Loucy (cell line): ENCODE measurements around the gene RCN2.

Experiments
- CTCF ChIP-seq: fragments of 200-600 bp; sonication (generic); conservative IDR thresholded peaks from 2 replicates; pipeline ENCODE4 v1.5.1; 2014; ENCODE audit warnings: mild to moderate bottlenecking, antibody characterized with exemption, low read length
- EZH2phosphoT487 ChIP-seq: fragments of 200-600 bp; IDR thresholded peaks from 2 replicates; pipeline ENCODE4 v1.6.1; 2018; ENCODE audit warnings: antibody characterized with exemption, mild to moderate bottlenecking, moderate library complexity, borderline replicate concordance

DNA sequence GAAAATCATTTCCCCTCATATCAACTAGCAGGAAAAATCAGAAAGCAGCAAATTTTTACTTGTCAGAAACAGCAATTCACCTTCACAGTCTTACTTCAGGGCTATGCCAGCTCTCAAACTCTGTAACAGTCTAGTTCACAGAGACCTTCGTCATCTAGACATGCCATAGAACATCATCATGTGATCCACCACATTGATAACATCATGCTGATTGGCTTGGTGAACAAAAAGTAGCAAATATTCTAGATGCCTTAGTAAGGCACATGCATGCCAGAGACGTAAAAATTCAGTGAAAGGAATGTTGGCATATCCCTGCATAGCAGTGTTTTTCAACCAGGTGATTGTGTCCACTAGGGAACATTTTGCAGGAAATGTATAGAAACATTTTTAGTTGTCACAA is 17.8 kb upstream of the RCN2 start:
- TF ChIP-seq CTCF: no peak
- no peak for TF ChIP-seq EZH2phosphoT487
